Measurements from ENCODE around the gene ETF1.

DNA sequence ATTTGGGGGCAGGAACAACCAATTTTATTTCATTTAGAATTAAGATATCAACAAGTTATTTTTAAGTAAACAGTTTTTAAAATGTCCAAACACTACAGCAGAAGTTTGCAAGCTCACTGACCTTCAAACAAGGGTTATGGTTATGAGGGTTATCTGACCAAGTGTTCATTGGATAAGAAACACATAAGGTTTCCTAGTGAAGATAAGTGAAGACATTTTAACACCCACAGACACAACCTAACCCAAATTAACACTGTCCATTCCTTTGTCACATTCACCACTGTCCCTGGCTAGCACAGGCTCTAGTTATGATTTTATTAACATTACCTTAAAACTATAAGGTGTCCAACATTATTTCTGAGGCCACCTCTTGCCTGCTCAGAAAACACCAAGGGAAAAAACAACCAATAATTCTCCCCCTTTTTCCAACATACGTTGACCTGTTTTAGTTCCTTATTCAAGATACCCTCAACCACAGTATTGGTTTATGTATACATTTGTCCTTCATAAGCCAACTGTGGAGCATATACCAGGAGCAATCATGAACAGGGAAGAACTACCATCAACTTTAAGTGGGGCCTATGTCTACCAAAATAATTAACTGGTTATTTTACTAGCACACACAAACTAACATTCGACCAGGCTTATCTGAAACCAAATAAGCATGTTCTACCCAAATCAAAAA, 4.0 kb downstream of the ETF1 start:
- TF ChIP-seq, protein P1, sequence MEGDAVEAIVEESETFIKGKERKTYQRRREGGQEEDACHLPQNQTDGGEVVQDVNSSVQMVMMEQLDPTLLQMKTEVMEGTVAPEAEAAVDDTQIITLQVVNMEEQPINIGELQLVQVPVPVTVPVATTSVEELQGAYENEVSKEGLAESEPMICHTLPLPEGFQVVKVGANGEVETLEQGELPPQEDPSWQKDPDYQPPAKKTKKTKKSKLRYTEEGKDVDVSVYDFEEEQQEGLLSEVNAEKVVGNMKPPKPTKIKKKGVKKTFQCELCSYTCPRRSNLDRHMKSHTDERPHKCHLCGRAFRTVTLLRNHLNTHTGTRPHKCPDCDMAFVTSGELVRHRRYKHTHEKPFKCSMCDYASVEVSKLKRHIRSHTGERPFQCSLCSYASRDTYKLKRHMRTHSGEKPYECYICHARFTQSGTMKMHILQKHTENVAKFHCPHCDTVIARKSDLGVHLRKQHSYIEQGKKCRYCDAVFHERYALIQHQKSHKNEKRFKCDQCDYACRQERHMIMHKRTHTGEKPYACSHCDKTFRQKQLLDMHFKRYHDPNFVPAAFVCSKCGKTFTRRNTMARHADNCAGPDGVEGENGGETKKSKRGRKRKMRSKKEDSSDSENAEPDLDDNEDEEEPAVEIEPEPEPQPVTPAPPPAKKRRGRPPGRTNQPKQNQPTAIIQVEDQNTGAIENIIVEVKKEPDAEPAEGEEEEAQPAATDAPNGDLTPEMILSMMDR (IDR thresholded peaks at IDR 0.05), result no peak
- TF ChIP-seq POLR2A (IDR thresholded peaks at IDR 0.05), result no peak
